Measurements from ENCODE around the gene DNAI1. TPM values are rescaled to one million over a fixed set of nuclear protein-coding genes. Genes with fewer than 3 reads are reported as not detected.
A peak's percentile ranks its signal among the peaks of the same experiment; 100 is the strongest.

Gene DNAI1
- total and polyA plus RNA-seq, 2 of the 4 experiments (the other 2 are of a cell fraction) = not detected

- Histone ChIP-seq H2BK15ac (ENCODE audit: low read depth, low read length) (no peak overlapping the region), H3K56ac (ENCODE audit: extremely low read depth, insufficient read depth, low read length) (no peak overlapping the region; the same call in 1 of the 2 replicates), H3K36me3 (ENCODE audit: control insufficient read depth, insufficient read depth, low read length) (no peaks in the 10 kb centered on the region), H3K4me3 (ENCODE audit: insufficient read depth, low read depth, low read length) (no peak overlapping the region), H3K14ac (replicated peaks; ENCODE audit: low read depth, low read length) (no peak overlapping the region), H3K27ac (ENCODE audit: insufficient read depth, low read length) (no peak overlapping the region), H2BK5ac (ENCODE audit: low read depth, low read length, poor library complexity, severe bottlenecking) (no peak overlapping the region), H3K4me2 (ENCODE audit: low read depth, low read length) (no peak overlapping the region), H2AK5ac (ENCODE audit: low read depth, low read length) (no peak overlapping the region), H2AK9ac (replicated peaks; ENCODE audit: low read depth, low read length, poor library complexity) (no peak overlapping the region), H3K27me3 (ENCODE audit: control insufficient read depth, insufficient read depth, low read length) (peaks cover 21% of the 10 kb centered on the region), H3K79me1 (ENCODE audit: low read depth in 1 of 2, low read length in 2 of 2) (no peaks in the 10 kb centered on the region), H4K5ac (ENCODE audit: low read depth, low read length) (no peak overlapping the region), H3K9me1 (ENCODE audit: insufficient read depth, low read length) (no peaks in the 10 kb centered on the region), H3K23ac (ENCODE audit: low read depth, low read length) (no peak overlapping the region; the same call in 1 of the 2 replicates), H3K18ac (ENCODE audit: low read depth, low read length) (no peak overlapping the region), H3K4me1 (ENCODE audit: control insufficient read depth, insufficient read depth, low read length) (no peaks in the 10 kb centered on the region), H4K8ac (ENCODE audit: low read depth in 2 of 2, low read length in 2 of 2) (no peak overlapping the region), H3K4ac (ENCODE audit: low read depth, low read length) (no peak overlapping the region), H3K9me3 (ENCODE audit: control insufficient read depth, insufficient read depth, low read length) (no peaks in the 10 kb centered on the region), H4K20me1 (ENCODE audit: insufficient read depth, low read length) (no peaks in the 10 kb centered on the region), H2BK20ac (ENCODE audit: low read depth, low read length) (no peak overlapping the region), H4K91ac (ENCODE audit: insufficient read depth, low read depth, low read length) (no peak overlapping the region), H2AFZ (replicated peaks; ENCODE audit: low read length, poor library complexity) (no peak overlapping the region), H2BK120ac (ENCODE audit: low read depth, low read length) (no peak overlapping the region), H3K9ac (ENCODE audit: low read depth, low read length) (no peak overlapping the region)
- in situ Hi-C loops (cut with MboI; ENCODE audit: low sequenced_read_pairs) = no loop called here
- ATAC-seq (ENCODE audit: low read depth) = peak; percentile 68
- BruUV-seq (replicated peaks) = no TSS peak
- CTCF ChIA-PET = no interaction called here
- whole genome bisulfite sequencing, 2 experiments (ENCODE audit: extremely low coverage in 2 of 2, insufficient read length in 1 of 2) = no CpG with 5 or more reads among the region's 2 CpGs
- TF ChIP-seq ELK1 (IDR thresholded peaks at IDR 0.05; ENCODE audit: borderline replicate concordance, low read depth, low read length) = no peak
- peak; percentile 95 for TF ChIP-seq BHLHE40 (IDR thresholded peaks at IDR 0.05; ENCODE audit: low read depth, low read length)
- dilution Hi-C loops (cut with HindIII; ENCODE audit: low sequenced_read_pairs, unreplicated experiment) = no loop called here
- POLR2A ChIA-PET (ENCODE audit: unreplicated experiment) = no interaction called here
- intact Hi-C loops (cut with micrococcal nuclease) = no loop called here
- DNase-seq = peak; percentile 64
These were observed 82.2 kb downstream of the DNAI1 start for GRCh38 chr9:34540827-34541226.

All from IMR-90 (cell line).